Neuronal stem cell (in vitro differentiated cells): ENCODE measurements around the gene TJP1.

Source experiments
- DNase-seq: peaks from one replicate; pipeline ENCODE4 v3.0.0-alpha.2; 2013; ENCODE audit warnings: low spot score
- H2AFZ ChIP-seq: one replicate; pipeline ENCODE4 v1.6.1; 2013; ENCODE audit warnings: mild to moderate bottlenecking, low read length, inconsistent platforms
- H2AK5ac ChIP-seq: 2 replicates; pipeline ENCODE4 v1.6.1; 2013; ENCODE audit warnings: low read depth, mild to moderate bottlenecking, inconsistent platforms, low read length, moderate library complexity, mixed read lengths
- H2BK120ac ChIP-seq: 2 replicates; pipeline ENCODE4 v1.6.1; 2013; ENCODE audit warnings: low read depth, mild to moderate bottlenecking, inconsistent platforms, low read length, moderate library complexity, mixed read lengths
- H2BK12ac ChIP-seq: one replicate; pipeline ENCODE4 v1.6.1; 2013; ENCODE audit warnings: low read length, inconsistent platforms
- H2BK15ac ChIP-seq: 2 replicates; pipeline ENCODE4 v1.6.1; 2013; ENCODE audit warnings: mild to moderate bottlenecking, low read length, inconsistent platforms, mixed read lengths
- H2BK5ac ChIP-seq: one replicate; pipeline ENCODE4 v1.6.1; 2013; ENCODE audit warnings: inconsistent platforms, mild to moderate bottlenecking, low read length, moderate library complexity
- H3K14ac ChIP-seq: one replicate; pipeline ENCODE4 v1.6.1; 2013; ENCODE audit warnings: low read length, inconsistent platforms
- H3K18ac ChIP-seq: 2 replicates; pipeline ENCODE4 v1.6.1; 2013; ENCODE audit warnings: low read length, inconsistent platforms
- H3K23ac ChIP-seq: 2 replicates; pipeline ENCODE4 v1.6.1; 2013; ENCODE audit warnings: low read depth, mild to moderate bottlenecking, mixed read lengths, low read length, inconsistent platforms; ENCODE audit not compliant: poor library complexity
- H3K27ac ChIP-seq: replicated peaks from 3 replicates; pipeline ENCODE4 v1.5.1; 2013; ENCODE audit warnings: low read length, inconsistent platforms
- H3K27me3 ChIP-seq, 3 experiments: 2 replicates each; pipeline ENCODE4 v1.6.1; 2013; ENCODE audit warnings: low read length in 3 of 3, mild to moderate bottlenecking in 2 of 3, inconsistent platforms in 1 of 3, low read depth in 1 of 3, mixed read lengths in 1 of 3, moderate library complexity in 1 of 3; ENCODE audit not compliant: control insufficient read depth in 3 of 3, insufficient read depth in 3 of 3
- H3K36me3 ChIP-seq, 2 donors: replicated peaks in 1 of 2; 2 replicates each; pipeline ENCODE4 v1.6.1; 2013; ENCODE audit warnings: low read length in 2 of 2; ENCODE audit not compliant: control insufficient read depth in 2 of 2, insufficient read depth in 2 of 2
- H3K4ac ChIP-seq: 2 replicates; pipeline ENCODE4 v1.6.1; 2013; ENCODE audit warnings: inconsistent platforms, mild to moderate bottlenecking, low read length, moderate library complexity
- H3K4me1 ChIP-seq, 2 donors: 1 replicate in 1 of 2; 2 replicates in 1 of 2; pipeline ENCODE4 v1.6.1; 2013; ENCODE audit warnings: low read length in 2 of 2, low read depth in 1 of 2; ENCODE audit not compliant: control insufficient read depth in 2 of 2, insufficient read depth in 1 of 2
- H3K4me2 ChIP-seq: one replicate; pipeline ENCODE4 v1.6.1; 2013; ENCODE audit warnings: mild to moderate bottlenecking, low read length, inconsistent platforms; ENCODE audit not compliant: insufficient read depth, poor library complexity, severe bottlenecking
- H3K4me3 ChIP-seq, 2 donors: 2 replicates each; pipeline ENCODE4 v1.5.1; 2013; ENCODE audit warnings: low read length in 2 of 2, mild to moderate bottlenecking in 2 of 2, inconsistent platforms in 1 of 2, moderate library complexity in 1 of 2
- H3K79me1 ChIP-seq: one replicate; pipeline ENCODE4 v1.6.1; 2013; ENCODE audit warnings: low read depth, mild to moderate bottlenecking, inconsistent platforms, low read length, moderate library complexity
- H3K9ac ChIP-seq: one replicate; pipeline ENCODE4 v1.6.1; 2013; ENCODE audit warnings: mild to moderate bottlenecking, low read depth, low read length, inconsistent platforms; ENCODE audit not compliant: poor library complexity
- H3K9me3 ChIP-seq, 2 donors: replicated peaks in 1 of 2; 2 replicates each; pipeline versions ENCODE3 to v1.6.1; 2013; ENCODE audit warnings: low read length in 2 of 2, mild to moderate bottlenecking in 2 of 2, inconsistent platforms in 1 of 2, low read depth in 1 of 2, mixed read lengths in 1 of 2, moderate library complexity in 1 of 2; ENCODE audit not compliant: control insufficient read depth in 2 of 2, insufficient read depth in 1 of 2
- H4K8ac ChIP-seq: one replicate; pipeline ENCODE4 v1.6.1; 2013; ENCODE audit warnings: low read depth, mild to moderate bottlenecking, inconsistent platforms, low read length, moderate library complexity
- H4K91ac ChIP-seq: one replicate; pipeline ENCODE4 v1.6.1; 2013; ENCODE audit warnings: low read length, low read depth, mild to moderate bottlenecking, inconsistent platforms; ENCODE audit not compliant: poor library complexity
- WGBS, 2 donors: extraction: QIAGEN DNeasy Blood & Tissue Kit; methylation state at CpG; one replicate each; pipeline ENCODE4 v1.1.7; 2013; ENCODE audit warnings: missing lambda C conversion rate in 2 of 2, mixed read lengths in 1 of 2; ENCODE audit not compliant: insufficient read length in 2 of 2, insufficient replicate concordance in 1 of 2; ENCODE audit errors: extremely low coverage in 2 of 2; 5-methylcytosine and 5-hydroxymethylcytosine counted together

Gene TJP1

DNA sequence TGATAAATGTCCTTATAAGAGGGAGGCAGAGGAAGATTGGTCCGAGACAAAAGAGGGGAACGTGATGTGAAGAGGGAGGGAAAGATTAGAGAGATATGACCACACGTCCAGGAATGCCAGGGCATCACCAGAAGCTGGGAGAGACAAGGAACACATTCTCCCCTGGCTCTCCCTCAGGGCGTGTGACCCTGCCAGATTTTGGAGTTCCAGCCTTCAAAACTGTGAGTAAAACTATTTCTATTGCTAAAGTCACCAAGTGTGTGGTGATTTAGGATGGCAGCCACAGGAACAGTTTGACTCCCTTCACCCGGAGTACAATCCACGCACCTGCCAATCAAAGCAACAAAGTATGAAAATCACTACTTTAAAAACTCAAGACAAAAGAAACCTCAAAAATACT lies 32.1 kb upstream of the TJP1 start:
- Histone ChIP-seq H3K4me1 (no peaks in the 10 kb centered on the region), H3K4me3 (no peak overlapping the region), H3K14ac (no peak overlapping the region), H2BK120ac (no peak overlapping the region), H2BK5ac (no peak overlapping the region), H2BK12ac (no peak overlapping the region), H4K8ac (no peak overlapping the region), H3K4me2 (no peak overlapping the region), H2AFZ (no peak overlapping the region), H3K9ac (no peak overlapping the region), H3K27ac (no peak overlapping the region), H3K79me1 (no peaks in the 10 kb centered on the region), H3K36me3 (no peaks in the 10 kb centered on the region), H3K27me3 (no peaks in the 10 kb centered on the region), H3K18ac (no peak overlapping the region), H3K4ac (no peak overlapping the region), H4K91ac (no peak overlapping the region), H3K23ac (no peak overlapping the region), H2AK5ac (no peak overlapping the region), H2BK15ac (no peak overlapping the region), H3K9me3 (peaks cover 0 to 3% of the 10 kb centered on the region in 2 donors)
- no peak for DNase-seq
- WGBS, 2 donors: no CpG with 5 or more reads among the region's 6 CpGs

DNA sequence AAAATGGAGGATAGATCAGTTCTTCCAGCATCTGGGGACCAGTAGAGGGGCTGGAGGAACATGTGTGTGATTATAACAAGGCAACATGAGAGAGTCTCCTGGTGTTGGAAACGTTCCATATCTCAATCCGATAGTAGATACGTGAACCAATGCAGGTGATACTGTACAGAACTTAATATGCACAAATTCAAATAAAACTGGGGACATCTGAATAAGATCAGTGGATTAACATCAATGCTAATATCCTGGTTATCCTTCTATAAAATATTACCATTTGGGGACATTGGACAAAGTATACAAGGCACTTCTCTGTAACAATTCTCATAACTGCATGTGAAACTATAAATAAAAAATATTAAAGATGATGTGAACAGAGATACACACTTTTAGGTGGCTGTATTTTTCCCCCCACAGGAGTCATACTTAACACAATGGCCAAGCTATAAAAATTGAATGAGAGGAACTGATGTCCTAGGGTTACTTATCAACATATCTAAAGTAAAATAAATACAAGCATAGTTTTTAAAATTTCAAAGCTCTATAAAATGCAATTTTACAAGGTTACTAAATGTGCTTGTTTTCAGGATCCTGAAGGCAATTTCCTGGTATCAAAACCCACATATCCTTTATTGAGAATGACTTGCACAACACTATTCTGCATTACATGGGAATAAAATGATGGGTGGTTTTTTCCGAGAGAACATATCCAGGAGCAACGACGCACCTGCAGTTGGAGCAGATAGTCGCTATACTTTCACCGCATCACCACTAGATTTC lies 31.1 kb upstream of the TJP1 start:
- no peak overlapping the region for H2AK5ac ChIP-seq
- no peaks in the 10 kb centered on the region for H3K27me3 ChIP-seq
- H3K79me1 ChIP-seq: no peaks in the 10 kb centered on the region
- H3K18ac ChIP-seq: no peak overlapping the region
- no CpG with 5 or more reads among the region's 8 CpGs for WGBS, 2 donors
- no peaks in the 10 kb centered on the region for H3K36me3 ChIP-seq
- H4K91ac ChIP-seq: no peak overlapping the region
- DNase-seq: no peak
- H3K9me3 ChIP-seq: peaks cover 0 to 3% of the 10 kb centered on the region in 2 donors
- H2AFZ ChIP-seq: no peak overlapping the region
- H3K23ac ChIP-seq: no peak overlapping the region
- no peak overlapping the region for H2BK12ac ChIP-seq
- H2BK15ac ChIP-seq: no peak overlapping the region
- no peak overlapping the region for H3K4me3 ChIP-seq
- H3K14ac ChIP-seq: no peak overlapping the region
- H4K8ac ChIP-seq: no peak overlapping the region
- no peak overlapping the region for H3K4me2 ChIP-seq
- H3K4ac ChIP-seq: no peak overlapping the region
- no peaks in the 10 kb centered on the region for H3K4me1 ChIP-seq
- H2BK120ac ChIP-seq: no peak overlapping the region
- H3K27ac ChIP-seq: no peak overlapping the region
- no peak overlapping the region for H3K9ac ChIP-seq
- H2BK5ac ChIP-seq: no peak overlapping the region

DNA sequence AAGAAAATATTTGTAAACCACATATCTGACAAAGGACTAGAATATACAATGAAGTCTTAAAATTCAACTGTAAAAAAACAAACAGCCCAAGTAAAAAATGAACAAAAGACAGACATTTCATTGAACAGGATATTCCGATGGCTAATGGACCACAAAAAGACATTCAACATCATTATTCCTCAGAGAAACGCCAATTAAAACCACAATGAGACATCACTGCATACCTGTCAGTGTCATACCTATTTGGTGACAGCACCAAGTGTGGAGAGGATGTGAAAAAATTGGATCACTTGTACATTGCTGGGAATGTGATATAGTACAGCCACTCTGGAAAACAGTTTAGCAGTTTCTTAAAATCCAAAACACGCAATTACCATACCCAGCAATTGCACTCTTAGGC lies 29.9 kb upstream of the TJP1 start:
- Histone ChIP-seq H3K23ac (no peak overlapping the region), H4K91ac (no peak overlapping the region), H3K27me3 (no peaks in the 10 kb centered on the region), H2BK120ac (no peak overlapping the region), H2BK12ac (no peak overlapping the region), H4K8ac (no peak overlapping the region), H2AK5ac (no peak overlapping the region), H3K9me3 (peaks cover 3 to 6% of the 10 kb centered on the region in 2 donors), H3K79me1 (no peaks in the 10 kb centered on the region), H2AFZ (no peak overlapping the region), H3K9ac (no peak overlapping the region), H3K4ac (no peak overlapping the region), H3K27ac (no peak overlapping the region), H3K18ac (no peak overlapping the region), H3K14ac (no peak overlapping the region), H2BK5ac (no peak overlapping the region), H2BK15ac (no peak overlapping the region), H3K4me3 (no peak overlapping the region), H3K4me2 (no peak overlapping the region), H3K4me1 (no peaks in the 10 kb centered on the region), H3K36me3 (no peaks in the 10 kb centered on the region)
- no CpG with 5 or more reads among the region's 3 CpGs for WGBS, 2 donors
- no peak for DNase-seq

DNA sequence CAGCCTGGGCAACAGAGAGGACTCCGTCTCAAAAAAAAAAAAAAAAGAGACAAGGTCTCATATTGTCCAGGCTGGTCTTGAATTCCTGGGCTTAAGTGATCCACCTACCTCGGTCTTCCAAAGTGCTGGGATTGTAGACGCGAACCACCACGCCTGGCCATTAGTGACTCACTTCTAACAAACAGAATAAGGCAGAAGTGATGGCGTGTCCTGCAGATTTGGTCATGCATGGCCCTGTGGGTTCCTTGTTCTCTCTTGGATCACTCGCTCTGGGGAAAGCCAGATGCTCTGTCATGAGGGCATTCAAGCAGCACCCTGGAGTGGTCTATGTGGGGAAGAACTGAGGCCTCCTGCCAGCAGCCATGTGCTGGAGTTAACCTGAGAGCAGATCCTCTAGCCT lies 27.4 kb upstream of the TJP1 start:
- no peak overlapping the region for H3K18ac ChIP-seq
- no CpG with 5 or more reads among the region's 7 CpGs for WGBS, 2 donors
- H3K4me2 ChIP-seq: no peak overlapping the region
- H2BK120ac ChIP-seq: no peak overlapping the region
- H3K4me3 ChIP-seq: no peak overlapping the region
- H3K27ac ChIP-seq: no peak overlapping the region
- H3K79me1 ChIP-seq: no peaks in the 10 kb centered on the region
- no peak overlapping the region for H2AFZ ChIP-seq
- DNase-seq: no peak
- no peak overlapping the region for H4K8ac ChIP-seq
- no peak overlapping the region for H2AK5ac ChIP-seq
- no peak overlapping the region for H3K23ac ChIP-seq
- no peaks in the 10 kb centered on the region for H3K36me3 ChIP-seq
- H3K14ac ChIP-seq: no peak overlapping the region
- no peak overlapping the region for H2BK15ac ChIP-seq
- no peaks in the 10 kb centered on the region for H3K27me3 ChIP-seq
- H4K91ac ChIP-seq: no peak overlapping the region
- H3K4me1 ChIP-seq: no peaks in the 10 kb centered on the region
- H2BK5ac ChIP-seq: no peak overlapping the region
- no peak overlapping the region for H2BK12ac ChIP-seq
- no peak overlapping the region for H3K9ac ChIP-seq
- H3K4ac ChIP-seq: no peak overlapping the region
- peaks cover 3 to 6% of the 10 kb centered on the region in 2 donors for H3K9me3 ChIP-seq
